ENCODE measurements around the gene MAGEA6. TPM values are rescaled to one million over a fixed set of nuclear protein-coding genes. Genes with fewer than 3 reads are reported as not detected.
"Not testable (repeated sequence)": the region's sequence is repeated elsewhere in the genome, so short reads cannot be mapped to it uniquely, and the experiment has no call there.

The MAGEA6 gene, protein sequence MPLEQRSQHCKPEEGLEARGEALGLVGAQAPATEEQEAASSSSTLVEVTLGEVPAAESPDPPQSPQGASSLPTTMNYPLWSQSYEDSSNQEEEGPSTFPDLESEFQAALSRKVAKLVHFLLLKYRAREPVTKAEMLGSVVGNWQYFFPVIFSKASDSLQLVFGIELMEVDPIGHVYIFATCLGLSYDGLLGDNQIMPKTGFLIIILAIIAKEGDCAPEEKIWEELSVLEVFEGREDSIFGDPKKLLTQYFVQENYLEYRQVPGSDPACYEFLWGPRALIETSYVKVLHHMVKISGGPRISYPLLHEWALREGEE
- polyA plus RNA-seq (2013, experiment 1 of 2): not detected
- polyA plus RNA-seq (2013, experiment 2 of 2): not detected

DNA sequence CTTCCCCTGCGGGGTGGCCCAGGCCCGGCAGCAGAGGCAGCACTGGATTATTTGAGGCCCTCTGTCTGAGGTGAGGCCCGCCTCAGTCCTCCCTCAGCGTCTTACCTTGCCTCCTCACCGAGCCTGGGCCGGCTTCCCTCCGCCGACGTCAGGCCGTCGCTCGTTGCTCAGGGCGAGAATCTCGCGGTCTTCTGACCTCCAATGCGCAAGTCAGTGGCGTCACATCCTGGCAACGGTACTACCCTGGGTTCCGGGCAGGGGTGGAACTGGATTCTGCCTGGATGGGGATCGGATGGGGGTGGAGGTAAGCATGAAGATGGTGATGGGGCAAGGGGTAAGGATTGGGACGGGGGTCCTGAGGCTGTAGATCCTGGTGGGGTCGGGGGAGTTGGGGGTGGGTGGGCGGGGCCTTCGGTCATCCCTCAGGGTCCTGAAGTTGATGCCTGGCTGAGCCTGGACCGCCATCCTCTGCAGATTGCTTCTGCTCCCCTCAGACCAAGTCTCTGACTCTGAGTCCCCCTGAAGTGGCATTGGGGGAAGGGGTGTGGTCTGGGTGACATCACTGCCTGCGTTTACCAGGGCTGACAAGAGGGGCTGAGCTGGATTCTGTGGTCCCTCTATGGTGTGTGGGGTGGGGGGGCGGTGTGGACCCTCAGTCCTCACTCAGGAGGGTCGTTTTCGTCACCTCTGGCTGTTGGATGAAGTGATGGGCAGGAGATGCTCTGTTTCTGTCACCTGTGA is at the start of gene MAGEA6:
Gene MAGEA6, minus strand, starts transcription at position 141 of the 741 bp plus-strand sequence. CDS start 2,039 bp downstream, outside the sequence.
- not testable (repeated sequence) for H3K4me1 ChIP-seq (ENCODE audit: control insufficient read depth, insufficient read depth, low read length, poor library complexity, severe bottlenecking); H3K9me3 ChIP-seq (ENCODE audit: control insufficient read depth, low read length); H3K4me3 ChIP-seq (ENCODE audit: extremely low read depth, insufficient read depth, low read length, poor library complexity, severe bottlenecking); H3K27ac ChIP-seq (ENCODE audit: low read depth, low read length, severe bottlenecking); H3K36me3 ChIP-seq (ENCODE audit: control insufficient read depth, insufficient read depth, low read length)
- no CpG with 5 or more reads among the region's 29 CpGs for WGBS, 2 experiments (ENCODE audit: insufficient coverage in 2 of 2)

DNA sequence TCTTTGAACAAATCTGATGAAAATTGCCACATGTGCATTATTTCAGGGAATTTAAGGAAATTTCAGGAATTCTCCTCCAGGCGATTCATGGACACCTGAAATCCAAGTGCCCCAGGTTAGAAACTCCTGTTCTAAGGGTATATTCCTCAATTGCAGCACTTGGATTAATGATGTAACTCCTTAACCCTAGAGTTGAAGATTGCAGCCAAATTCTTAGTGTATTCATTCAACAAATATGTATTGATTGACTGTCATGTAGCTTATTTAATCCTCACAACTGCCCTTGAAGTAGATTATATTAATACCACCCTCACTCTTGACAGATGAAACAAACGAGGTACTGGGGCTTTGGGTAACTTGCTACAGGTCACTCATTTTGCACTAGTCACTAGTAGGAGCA is 49.8 kb upstream of the MAGEA6 start:
- Histone ChIP-seq H3K27ac (ENCODE audit: low read depth, low read length, severe bottlenecking) (no peak overlapping the region), H3K4me3 (ENCODE audit: extremely low read depth, insufficient read depth, low read length, poor library complexity, severe bottlenecking) (no peak overlapping the region)
- 33 to 60% methylated on average over 1 of the region's 2 CpGs for WGBS, 2 experiments (ENCODE audit: insufficient coverage in 2 of 2)

DNA sequence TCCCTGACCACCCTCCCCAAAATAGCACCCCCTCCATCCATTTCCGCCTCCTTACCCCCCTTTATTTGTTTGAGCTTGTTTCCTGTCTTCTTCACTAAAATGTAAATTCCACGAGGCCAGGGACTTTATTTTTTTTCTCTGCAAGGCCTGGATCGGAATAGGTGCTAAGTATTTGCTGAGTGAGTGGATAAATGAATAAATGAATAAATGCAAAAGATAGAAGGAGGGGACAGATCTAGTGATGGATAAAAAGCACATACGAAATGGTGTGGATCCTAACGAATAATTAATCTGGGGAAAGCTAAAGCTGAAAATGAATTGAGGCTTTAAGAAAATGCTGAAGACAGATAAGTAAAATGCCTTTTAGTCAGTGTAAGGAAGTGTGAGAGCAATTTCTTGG is 48.9 kb upstream of the MAGEA6 start:
- WGBS, 2 experiments (ENCODE audit: insufficient coverage in 2 of 2): 80 to 95% methylated on average over 2 to 3 of the region's 5 CpGs
- no peaks in the 10 kb centered on the region for H3K36me3 ChIP-seq (ENCODE audit: control insufficient read depth, insufficient read depth, low read length)
- no peak overlapping the region for H3K27ac ChIP-seq (ENCODE audit: low read depth, low read length, severe bottlenecking)
- H3K9me3 ChIP-seq (ENCODE audit: control insufficient read depth, low read length): no peaks in the 10 kb centered on the region
- H3K4me1 ChIP-seq (ENCODE audit: control insufficient read depth, insufficient read depth, low read length, poor library complexity, severe bottlenecking): no peaks in the 10 kb centered on the region
- no peak overlapping the region for H3K4me3 ChIP-seq (ENCODE audit: extremely low read depth, insufficient read depth, low read length, poor library complexity, severe bottlenecking)

More for the DNA sequence above, 49.8 kb upstream of the MAGEA6 start:
- no peaks in the 10 kb centered on the region for H3K4me1 ChIP-seq (ENCODE audit: control insufficient read depth, insufficient read depth, low read length, poor library complexity, severe bottlenecking)
- H3K9me3 ChIP-seq (ENCODE audit: control insufficient read depth, low read length): no peaks in the 10 kb centered on the region
- no peaks in the 10 kb centered on the region for H3K36me3 ChIP-seq (ENCODE audit: control insufficient read depth, insufficient read depth, low read length)

DNA sequence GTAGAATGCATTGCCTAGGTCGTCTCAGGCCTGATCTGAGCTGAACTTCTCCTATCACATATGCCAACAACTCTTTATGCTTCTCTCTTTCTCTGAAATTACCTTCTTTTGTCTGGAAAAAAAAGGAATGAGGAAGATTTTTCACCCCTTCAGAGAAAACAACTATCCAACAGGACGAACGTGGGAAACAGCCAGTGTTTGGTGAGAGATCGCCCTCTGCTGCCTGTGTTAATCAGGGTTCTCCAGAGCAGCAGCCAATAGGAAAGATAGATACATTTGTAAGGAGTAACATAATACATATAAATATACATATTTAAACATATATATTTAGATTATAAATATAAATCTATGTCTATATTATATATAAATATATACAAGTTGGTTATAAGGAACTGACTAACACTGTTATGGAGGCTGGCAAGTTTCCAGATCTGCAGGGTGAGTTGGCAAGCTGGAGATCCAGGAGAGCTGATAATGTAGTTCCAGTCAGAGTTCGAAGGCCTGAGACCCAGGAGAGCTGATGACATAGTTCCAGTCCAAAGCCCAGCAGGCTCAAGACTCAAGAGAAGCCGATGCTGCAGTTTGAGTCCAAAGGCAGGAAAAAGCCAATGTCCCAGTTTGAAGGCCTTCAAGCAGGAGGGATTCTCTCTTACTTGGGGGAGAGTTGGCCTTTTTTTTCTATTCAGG is 47.7 kb upstream of the MAGEA6 start:
- Histone ChIP-seq H3K36me3 (ENCODE audit: control insufficient read depth, insufficient read depth, low read length) (no peaks in the 10 kb centered on the region), H3K4me1 (ENCODE audit: control insufficient read depth, insufficient read depth, low read length, poor library complexity, severe bottlenecking) (no peaks in the 10 kb centered on the region), H3K27ac (ENCODE audit: low read depth, low read length, severe bottlenecking) (no peak overlapping the region), H3K4me3 (ENCODE audit: extremely low read depth, insufficient read depth, low read length, poor library complexity, severe bottlenecking) (no peak overlapping the region), H3K9me3 (ENCODE audit: control insufficient read depth, low read length) (no peaks in the 10 kb centered on the region)
- 59 to 66% methylated on average over 2 to 3 of the region's 6 CpGs for whole genome bisulfite sequencing, 2 experiments (ENCODE audit: insufficient coverage in 2 of 2)

- Histone ChIP-seq H3K27ac (ENCODE audit: low read depth, low read length, severe bottlenecking) (no peak overlapping the region), H3K36me3 (ENCODE audit: control insufficient read depth, insufficient read depth, low read length) (no peaks in the 10 kb centered on the region)
- WGBS, 2 experiments (ENCODE audit: insufficient coverage in 2 of 2): 74 to 90% methylated on average over 2 to 3 of the region's 5 CpGs
Measured at GRCh38 chrX:152814048-152814447, 44.6 kb upstream of the MAGEA6 start.

GRCh38 chrX:152813206-152813605 is 43.7 kb upstream of the MAGEA6 start:
- Histone ChIP-seq H3K9me3 (ENCODE audit: control insufficient read depth, low read length) (no peaks in the 10 kb centered on the region), H3K27ac (ENCODE audit: low read depth, low read length, severe bottlenecking) (no peak overlapping the region), H3K4me3 (ENCODE audit: extremely low read depth, insufficient read depth, low read length, poor library complexity, severe bottlenecking) (no peak overlapping the region), H3K4me1 (ENCODE audit: control insufficient read depth, insufficient read depth, low read length, poor library complexity, severe bottlenecking) (no peaks in the 10 kb centered on the region), H3K36me3 (ENCODE audit: control insufficient read depth, insufficient read depth, low read length) (no peaks in the 10 kb centered on the region)
- 91 to 100% methylated on average over 1 to 4 of the region's 5 CpGs for WGBS, 2 experiments (ENCODE audit: insufficient coverage in 2 of 2)

More at GRCh38 chrX:152814048-152814447, 44.6 kb upstream of the MAGEA6 start:
- Histone ChIP-seq H3K9me3 (ENCODE audit: control insufficient read depth, low read length) (no peaks in the 10 kb centered on the region), H3K4me3 (ENCODE audit: extremely low read depth, insufficient read depth, low read length, poor library complexity, severe bottlenecking) (no peak overlapping the region), H3K4me1 (ENCODE audit: control insufficient read depth, insufficient read depth, low read length, poor library complexity, severe bottlenecking) (no peaks in the 10 kb centered on the region)

- WGBS, 2 experiments (ENCODE audit: insufficient coverage in 2 of 2): 50 to 51% methylated on average over 1 to 3 of the region's 4 CpGs
- no peak overlapping the region for H3K27ac ChIP-seq (ENCODE audit: low read depth, low read length, severe bottlenecking)
- no peaks in the 10 kb centered on the region for H3K4me1 ChIP-seq (ENCODE audit: control insufficient read depth, insufficient read depth, low read length, poor library complexity, severe bottlenecking)
- H3K36me3 ChIP-seq (ENCODE audit: control insufficient read depth, insufficient read depth, low read length): no peaks in the 10 kb centered on the region
- H3K9me3 ChIP-seq (ENCODE audit: control insufficient read depth, low read length): no peaks in the 10 kb centered on the region
- no peak overlapping the region for H3K4me3 ChIP-seq (ENCODE audit: extremely low read depth, insufficient read depth, low read length, poor library complexity, severe bottlenecking)
Measured at GRCh38 chrX:152810403-152810802, 40.9 kb upstream of the MAGEA6 start.

DNA sequence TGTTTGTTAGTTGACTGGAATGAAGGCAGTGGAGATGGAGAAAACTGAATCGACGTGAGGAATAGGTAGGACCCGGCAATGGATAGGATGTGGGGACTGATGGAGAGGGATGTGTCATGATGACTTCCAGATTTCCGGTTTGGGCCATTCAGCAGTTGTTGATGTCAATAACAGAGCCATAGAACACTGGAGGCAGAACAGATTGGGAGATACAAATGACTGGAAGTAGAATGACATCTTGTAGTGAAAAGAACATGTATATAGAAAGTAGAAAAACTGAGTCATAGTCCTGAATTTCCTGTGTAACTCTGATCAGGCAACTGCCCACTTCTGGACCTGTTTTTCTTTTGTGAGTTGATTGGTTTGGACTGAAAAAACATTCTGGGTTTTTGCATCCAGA is 36.5 kb upstream of the MAGEA6 start:
- Histone ChIP-seq H3K4me1 (ENCODE audit: control insufficient read depth, insufficient read depth, low read length, poor library complexity, severe bottlenecking) (no peaks in the 10 kb centered on the region), H3K4me3 (ENCODE audit: extremely low read depth, insufficient read depth, low read length, poor library complexity, severe bottlenecking) (no peak overlapping the region), H3K9me3 (ENCODE audit: control insufficient read depth, low read length) (no peaks in the 10 kb centered on the region), H3K36me3 (ENCODE audit: control insufficient read depth, insufficient read depth, low read length) (no peaks in the 10 kb centered on the region), H3K27ac (ENCODE audit: low read depth, low read length, severe bottlenecking) (no peak overlapping the region)
- 86 to 90% methylated on average over 4 of the region's 4 CpGs for WGBS, 2 experiments (ENCODE audit: insufficient coverage in 2 of 2)

- WGBS, 2 experiments (ENCODE audit: insufficient coverage in 2 of 2): no CpG with 5 or more reads among the region's 1 CpG
- Histone ChIP-seq H3K4me1 (ENCODE audit: control insufficient read depth, insufficient read depth, low read length, poor library complexity, severe bottlenecking) (no peaks in the 10 kb centered on the region), H3K9me3 (ENCODE audit: control insufficient read depth, low read length) (no peaks in the 10 kb centered on the region), H3K4me3 (ENCODE audit: extremely low read depth, insufficient read depth, low read length, poor library complexity, severe bottlenecking) (no peak overlapping the region), H3K36me3 (ENCODE audit: control insufficient read depth, insufficient read depth, low read length) (no peaks in the 10 kb centered on the region), H3K27ac (ENCODE audit: low read depth, low read length, severe bottlenecking) (no peak overlapping the region)
Measured at GRCh38 chrX:152798945-152799344, 29.5 kb upstream of the MAGEA6 start.

DNA sequence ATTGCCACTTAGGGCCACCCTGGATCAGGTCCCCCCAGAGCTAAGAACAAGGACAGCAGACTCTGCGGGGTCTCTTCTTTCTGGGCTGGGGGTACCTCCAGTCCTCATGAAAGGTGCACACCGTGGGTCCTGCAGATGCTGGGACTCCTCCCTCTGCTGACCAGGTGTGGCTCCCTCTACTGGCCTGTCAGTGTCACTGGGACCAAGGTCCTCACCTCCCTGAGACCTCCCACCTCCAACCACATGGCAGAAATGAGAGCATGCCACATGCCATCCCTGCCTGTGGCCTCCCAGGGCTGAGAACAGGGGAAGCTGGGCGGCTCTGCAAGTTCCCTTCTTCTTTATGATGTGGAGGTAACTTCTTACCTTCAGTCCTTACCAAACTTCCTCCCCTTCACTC is 17.6 kb upstream of the MAGEA6 start:
- H3K9me3 ChIP-seq (ENCODE audit: control insufficient read depth, low read length); H3K4me3 ChIP-seq (ENCODE audit: extremely low read depth, insufficient read depth, low read length, poor library complexity, severe bottlenecking); H3K27ac ChIP-seq (ENCODE audit: low read depth, low read length, severe bottlenecking); H3K4me1 ChIP-seq (ENCODE audit: control insufficient read depth, insufficient read depth, low read length, poor library complexity, severe bottlenecking); H3K36me3 ChIP-seq (ENCODE audit: control insufficient read depth, insufficient read depth, low read length): not testable (repeated sequence)
- WGBS, 2 experiments (ENCODE audit: insufficient coverage in 2 of 2): no CpG with 5 or more reads among the region's 3 CpGs

All from mesodermal cell (in vitro differentiated cells).